ENCODE results near the gene SMAD6.

SMAD6 gene

DNA sequence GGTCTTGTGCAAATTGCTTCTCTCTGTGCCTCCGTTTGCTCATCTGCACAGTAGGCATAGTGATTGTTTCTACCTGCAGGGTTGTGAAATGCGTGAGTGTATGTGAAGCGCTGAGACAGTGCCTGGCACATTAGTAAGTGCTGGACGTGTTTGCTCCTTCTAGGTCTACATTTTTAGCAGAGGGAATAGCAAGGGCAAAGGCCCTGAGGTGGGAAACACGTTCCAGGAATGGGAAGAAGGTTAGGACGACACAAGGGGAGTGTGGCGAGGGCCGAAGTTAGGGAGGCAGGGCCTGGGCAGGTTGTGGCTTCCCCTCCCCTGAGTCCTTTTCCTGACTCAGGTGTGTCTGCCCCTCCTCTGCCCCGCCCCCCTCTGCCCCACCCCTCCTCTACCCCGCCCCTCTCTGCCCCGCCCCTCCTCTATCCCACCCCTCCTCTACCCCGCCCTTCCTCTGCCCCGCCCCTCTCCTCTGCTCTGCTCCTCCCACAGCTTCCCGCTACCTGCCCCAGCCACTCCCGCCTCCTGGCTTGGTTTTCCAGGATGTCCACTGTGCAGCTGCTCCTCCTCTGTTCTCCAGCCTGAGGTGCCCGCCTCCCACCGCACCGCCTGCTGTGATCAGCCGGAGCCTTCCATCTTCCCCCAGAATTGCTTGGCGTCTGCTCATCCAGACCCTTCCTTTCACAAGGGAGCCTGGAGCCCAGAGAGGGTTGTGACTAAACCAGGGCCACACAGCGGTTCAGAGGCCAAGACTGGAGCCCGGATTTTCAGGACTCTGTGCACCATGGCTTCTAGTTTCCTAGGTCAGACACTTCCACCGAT is 31.1 kb upstream of the SMAD6 start:
- no peak overlapping the region for H3K4ac ChIP-seq (ENCODE audit: low read depth, low read length)

DNA sequence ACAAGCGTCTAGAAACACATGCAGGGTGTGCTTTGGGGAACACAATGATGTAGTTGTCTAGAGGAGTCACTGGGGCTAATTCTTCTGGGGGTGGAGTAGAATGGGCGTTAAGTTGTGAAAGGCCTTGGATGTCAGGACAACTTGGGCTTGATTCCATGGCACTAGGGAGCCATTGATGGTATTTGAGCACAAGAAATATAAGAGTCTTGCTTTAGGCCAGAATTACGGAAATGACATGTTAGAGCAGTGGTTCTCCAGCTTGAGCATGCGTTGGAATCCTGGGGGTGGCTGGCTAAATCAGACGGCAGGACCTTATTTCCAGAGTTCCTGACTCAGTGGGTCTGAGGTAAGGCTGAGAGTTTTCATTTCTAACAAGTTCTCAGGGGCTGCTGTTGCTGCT is 29.2 kb upstream of the SMAD6 start:
- Histone ChIP-seq H3K23ac (ENCODE audit: low read length) (no peak overlapping the region), H3K18ac (ENCODE audit: low read length) (no peak overlapping the region), H3K27me3 (ENCODE audit: insufficient read depth, low read length) (no peaks in the 10 kb centered on the region), H2AFZ (ENCODE audit: insufficient read depth, low read length, poor library complexity) (no peak overlapping the region), H4K12ac (ENCODE audit: low read depth, low read length) (no peak overlapping the region), H2BK5ac (ENCODE audit: low read depth, low read length, poor library complexity) (no peak overlapping the region), H3K27ac (ENCODE audit: low read depth, low read length) (no peak overlapping the region), H3K4me2 (ENCODE audit: low read length) (no peak overlapping the region), H3K4me3 (ENCODE audit: low read depth, low read length) (no peak overlapping the region), H4K91ac (ENCODE audit: low read depth, low read length) (peak overlapping the region; percentile 3), H3K79me1 (ENCODE audit: low read length) (peaks cover 14% of the 10 kb centered on the region), H3K79me2 (ENCODE audit: control insufficient read depth, insufficient read depth, low read length, poor library complexity) (no peaks in the 10 kb centered on the region), H3K36me3 (ENCODE audit: control insufficient read depth in 1 of 2, insufficient read depth in 2 of 2, low read length in 2 of 2) (no peaks in the 10 kb centered on the region), H3K4me1 (ENCODE audit: control insufficient read depth in 1 of 2, insufficient read depth in 2 of 2, low read length in 2 of 2) (peaks cover 13 to 19% of the 10 kb centered on the region in 2 experiments), H2BK120ac (ENCODE audit: insufficient read depth, low read length, poor library complexity) (no peak overlapping the region), H2BK12ac (ENCODE audit: low read length) (no peak overlapping the region), H3K4ac (ENCODE audit: low read depth, low read length) (no peak overlapping the region), H3K9me3 (ENCODE audit: insufficient read depth, low read depth, low read length) (peaks cover 3% of the 10 kb centered on the region), H3K9ac (ENCODE audit: low read length) (no peak overlapping the region), H4K8ac (ENCODE audit: low read depth, low read length) (no peak overlapping the region), H3K14ac (ENCODE audit: low read length) (no peak overlapping the region), H2AK5ac (ENCODE audit: low read length) (no peak overlapping the region)
- no CpG with 5 or more reads among the region's 5 CpGs for WGBS (ENCODE audit: extremely low coverage, insufficient coverage, insufficient read length)
- no peak for DNase-seq

More for the DNA sequence above, 31.1 kb upstream of the SMAD6 start:
- H4K8ac ChIP-seq (ENCODE audit: low read depth, low read length), result peak overlapping the region; percentile 51
- H4K91ac ChIP-seq (ENCODE audit: low read depth, low read length), result peak overlapping the region; percentile 6
- H2AFZ ChIP-seq (ENCODE audit: insufficient read depth, low read length, poor library complexity), result no peak overlapping the region
- no peaks in the 10 kb centered on the region for H3K79me2 ChIP-seq (ENCODE audit: control insufficient read depth, insufficient read depth, low read length, poor library complexity)
- peak overlapping the region; percentile 7 for H2BK120ac ChIP-seq (ENCODE audit: insufficient read depth, low read length, poor library complexity)
- peak; percentile 78 to 82 for DNase-seq
- no CpG with 5 or more reads among the region's 23 CpGs for WGBS (ENCODE audit: extremely low coverage, insufficient coverage, insufficient read length)
- peak overlapping the region; percentile 26 for H2BK12ac ChIP-seq (ENCODE audit: low read length)
- no peaks in the 10 kb centered on the region for H3K27me3 ChIP-seq (ENCODE audit: insufficient read depth, low read length)
- peak overlapping the region; percentile 0 for H3K14ac ChIP-seq (ENCODE audit: low read length)
- no peak overlapping the region for H3K4me3 ChIP-seq (ENCODE audit: low read depth, low read length)
- peak overlapping the region; percentile 0 for H3K18ac ChIP-seq (ENCODE audit: low read length)
- no peak overlapping the region for H3K23ac ChIP-seq (ENCODE audit: low read length)
- H3K4me2 ChIP-seq (ENCODE audit: low read length), result no peak overlapping the region
- no peak overlapping the region for H2AK5ac ChIP-seq (ENCODE audit: low read length)
- no peak overlapping the region for H2BK5ac ChIP-seq (ENCODE audit: low read depth, low read length, poor library complexity)
- peaks cover 3% of the 10 kb centered on the region for H3K9me3 ChIP-seq (ENCODE audit: insufficient read depth, low read depth, low read length)
- peak overlapping the region; percentile 31 for H4K12ac ChIP-seq (ENCODE audit: low read depth, low read length)
- no peak overlapping the region for H3K9ac ChIP-seq (ENCODE audit: low read length)
- no peaks in the 10 kb centered on the region for H3K36me3 ChIP-seq (ENCODE audit: control insufficient read depth in 1 of 2, insufficient read depth in 2 of 2, low read length in 2 of 2)
- H3K4me1 ChIP-seq (ENCODE audit: control insufficient read depth in 1 of 2, insufficient read depth in 2 of 2, low read length in 2 of 2), result peaks cover 13 to 15% of the 10 kb centered on the region in 2 experiments
- H3K79me1 ChIP-seq (ENCODE audit: low read length), result peaks cover 10% of the 10 kb centered on the region
- H3K27ac ChIP-seq (ENCODE audit: low read depth, low read length), result no peak overlapping the region

DNA sequence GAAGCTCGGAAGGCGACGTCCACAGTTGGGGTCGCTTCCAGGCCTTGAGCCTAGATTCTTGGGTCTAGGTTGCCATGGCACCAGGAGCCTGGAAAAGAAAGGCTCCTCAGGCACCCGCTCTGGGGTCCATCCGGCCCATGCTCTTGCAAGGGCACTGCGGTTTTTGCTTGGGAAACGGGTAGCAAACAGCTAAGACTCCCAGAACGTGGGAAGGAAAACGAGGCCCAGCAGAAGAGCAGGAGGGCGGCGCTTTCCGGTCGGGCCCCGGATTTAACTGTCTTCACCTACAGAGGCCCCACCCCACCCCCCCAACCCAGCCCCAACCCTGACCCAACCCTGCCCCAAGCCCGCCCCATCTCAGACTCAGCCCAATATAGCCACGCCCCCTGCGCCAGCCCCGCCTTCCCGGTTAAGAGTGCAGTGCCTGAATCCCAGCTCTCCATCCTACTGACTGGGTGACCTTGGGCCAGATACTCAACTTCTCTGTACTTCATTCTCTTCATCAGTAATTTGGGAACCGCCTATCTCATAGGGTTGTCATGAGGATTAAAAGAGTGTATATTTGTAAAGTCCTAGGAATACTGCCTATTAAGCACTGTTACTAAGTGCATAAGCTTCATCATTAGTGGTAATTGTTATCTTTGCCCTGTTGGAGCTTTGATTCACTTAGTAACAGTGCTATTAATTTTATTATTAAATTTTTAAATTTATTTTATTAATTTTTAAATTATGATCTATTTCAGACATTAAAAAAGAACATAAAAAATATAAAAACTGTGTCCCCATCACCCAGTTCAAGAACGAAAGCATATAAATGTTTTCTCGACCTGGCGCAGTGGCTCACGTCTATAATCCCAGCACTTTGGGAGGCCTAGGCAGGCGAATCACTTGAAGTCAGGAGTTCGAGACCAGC is 28.4 kb upstream of the SMAD6 start:
- no peak overlapping the region for H3K9ac ChIP-seq (ENCODE audit: low read length)
- H3K79me2 ChIP-seq (ENCODE audit: control insufficient read depth, insufficient read depth, low read length, poor library complexity), result peaks cover under 1% of the 10 kb centered on the region
- H2BK12ac ChIP-seq (ENCODE audit: low read length), result no peak overlapping the region
- no peak overlapping the region for H2AFZ ChIP-seq (ENCODE audit: insufficient read depth, low read length, poor library complexity)
- no CpG with 5 or more reads among the region's 27 CpGs for WGBS (ENCODE audit: extremely low coverage, insufficient coverage, insufficient read length)
- peaks cover 3% of the 10 kb centered on the region for H3K9me3 ChIP-seq (ENCODE audit: insufficient read depth, low read depth, low read length)
- H3K18ac ChIP-seq (ENCODE audit: low read length), result no peak overlapping the region
- H3K4me3 ChIP-seq (ENCODE audit: low read depth, low read length), result no peak overlapping the region
- no peak overlapping the region for H2AK5ac ChIP-seq (ENCODE audit: low read length)
- DNase-seq, result peak in 1 of 2 donors; percentile 29
- H3K4me1 ChIP-seq (ENCODE audit: control insufficient read depth in 1 of 2, insufficient read depth in 2 of 2, low read length in 2 of 2), result peaks cover 19 to 23% of the 10 kb centered on the region in 2 experiments
- H3K79me1 ChIP-seq (ENCODE audit: low read length), result peaks cover 22% of the 10 kb centered on the region
- H3K27me3 ChIP-seq (ENCODE audit: insufficient read depth, low read length), result no peaks in the 10 kb centered on the region
- peak overlapping the region; percentile 1 for H3K27ac ChIP-seq (ENCODE audit: low read depth, low read length)
- no peak overlapping the region for H4K91ac ChIP-seq (ENCODE audit: low read depth, low read length)
- H3K14ac ChIP-seq (ENCODE audit: low read length), result no peak overlapping the region
- H4K12ac ChIP-seq (ENCODE audit: low read depth, low read length), result no peak overlapping the region
- peak overlapping the region; percentile 0 for H2BK5ac ChIP-seq (ENCODE audit: low read depth, low read length, poor library complexity)
- H2BK120ac ChIP-seq (ENCODE audit: insufficient read depth, low read length, poor library complexity), result no peak overlapping the region
- no peak overlapping the region for H3K4me2 ChIP-seq (ENCODE audit: low read length)
- H4K8ac ChIP-seq (ENCODE audit: low read depth, low read length), result peak overlapping the region; percentile 25
- H3K36me3 ChIP-seq (ENCODE audit: control insufficient read depth in 1 of 2, insufficient read depth in 2 of 2, low read length in 2 of 2), result no peaks in the 10 kb centered on the region
- no peak overlapping the region for H3K4ac ChIP-seq (ENCODE audit: low read depth, low read length)
- H3K23ac ChIP-seq (ENCODE audit: low read length), result no peak overlapping the region

DNA sequence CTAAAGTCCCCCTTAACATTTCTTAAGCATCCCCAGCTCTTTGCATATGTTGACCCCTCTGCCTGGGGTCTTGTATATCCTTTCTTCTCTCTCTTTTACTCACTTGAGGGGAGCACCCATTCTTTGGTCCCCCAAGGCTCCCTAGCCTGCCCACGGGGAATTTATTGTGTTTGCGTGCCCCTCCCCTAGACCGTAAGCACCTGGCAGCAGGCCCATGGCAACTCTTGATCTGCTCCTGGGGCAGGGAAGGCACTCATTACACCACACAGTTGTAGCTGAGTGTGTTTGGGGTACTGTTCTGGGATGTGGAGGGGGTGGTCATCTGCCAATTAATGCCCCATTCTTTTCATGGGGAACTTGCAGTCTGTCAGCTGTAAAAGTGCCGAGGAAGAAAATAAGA is 27.3 kb upstream of the SMAD6 start:
- Histone ChIP-seq H3K4me1 (ENCODE audit: control insufficient read depth in 1 of 2, insufficient read depth in 2 of 2, low read length in 2 of 2) (peaks cover 25 to 32% of the 10 kb centered on the region in 2 experiments), H2BK5ac (ENCODE audit: low read depth, low read length, poor library complexity) (no peak overlapping the region), H3K4ac (ENCODE audit: low read depth, low read length) (peak overlapping the region; percentile 29), H3K18ac (ENCODE audit: low read length) (no peak overlapping the region), H4K8ac (ENCODE audit: low read depth, low read length) (peak overlapping the region; percentile 7), H3K23ac (ENCODE audit: low read length) (no peak overlapping the region), H4K91ac (ENCODE audit: low read depth, low read length) (peak overlapping the region; percentile 78), H3K27me3 (ENCODE audit: insufficient read depth, low read length) (no peaks in the 10 kb centered on the region), H3K27ac (ENCODE audit: low read depth, low read length) (no peak overlapping the region), H2BK120ac (ENCODE audit: insufficient read depth, low read length, poor library complexity) (peak overlapping the region; percentile 58), H3K4me3 (ENCODE audit: low read depth, low read length) (no peak overlapping the region), H2AFZ (ENCODE audit: insufficient read depth, low read length, poor library complexity) (no peak overlapping the region), H3K79me1 (ENCODE audit: low read length) (peaks cover 29% of the 10 kb centered on the region), H3K79me2 (ENCODE audit: control insufficient read depth, insufficient read depth, low read length, poor library complexity) (peaks cover 3% of the 10 kb centered on the region), H2BK12ac (ENCODE audit: low read length) (peak overlapping the region; percentile 89), H4K12ac (ENCODE audit: low read depth, low read length) (no peak overlapping the region), H3K36me3 (ENCODE audit: control insufficient read depth in 1 of 2, insufficient read depth in 2 of 2, low read length in 2 of 2) (no peaks in the 10 kb centered on the region), H3K9me3 (ENCODE audit: insufficient read depth, low read depth, low read length) (peaks cover 2% of the 10 kb centered on the region), H2AK5ac (ENCODE audit: low read length) (peak overlapping the region; percentile 94), H3K9ac (ENCODE audit: low read length) (peak overlapping the region; percentile 2), H3K4me2 (ENCODE audit: low read length) (no peak overlapping the region), H3K14ac (ENCODE audit: low read length) (no peak overlapping the region)
- WGBS (ENCODE audit: extremely low coverage, insufficient coverage, insufficient read length), result no CpG with 5 or more reads among the region's 4 CpGs
- no peak for DNase-seq

All from trophoblast cell (in vitro differentiated cells and primary cell).